SK-N-SH (cell line): ENCODE data around the gene PRSS48. TPM values are rescaled to one million over a fixed set of nuclear protein-coding genes. Genes with fewer than 3 reads are reported as not detected.

ENCODE experiments used
- CTCF ChIA-PET: fragments of 300-600, 350-600 bp; formaldehyde crosslinking; extraction: SDS; loops from one replicate; lab custom pipeline; 2021; lab: Yijun Ruan, JAX
- POLR2A ChIA-PET: fragments of 350-600 bp; sonication (Branson Sonifier 250); formaldehyde crosslinking; extraction: SDS; loops from one replicate; lab custom pipeline; 2020; ENCODE audit warnings: antibody characterized with exemption, inconsistent platforms; lab: Yijun Ruan, JAX
- DNase-seq: peaks from one replicate; pipeline ENCODE4 v3.0.0; 2012
- H2AFZ ChIP-seq: fragments of 200-600 bp; sonication (generic); 2 replicates; pipeline ENCODE4 v1.8.1; 2016; ENCODE audit warnings: antibody characterized with exemption, mild to moderate bottlenecking, low read depth
- H3F3A ChIP-seq: fragments of 200-600 bp; sonication (generic); replicated peaks from 2 replicates; pipeline ENCODE3; 2016; ENCODE audit warnings: antibody characterized with exemption, mild to moderate bottlenecking; ENCODE audit not compliant: insufficient read depth
- H3K27ac ChIP-seq, 2 experiments: fragments of 200-500 bp in 1 of 2; fragments of 200-600 bp in 1 of 2; sonication (Bioruptor generic) in 1 of 2; sonication (generic), shearing (Covaris generic) in 1 of 2; 2 replicates each; pipeline versions ENCODE4 v1.5.1 to v1.6.1; 2014 to 2016; ENCODE audit warnings: low read depth in 2 of 2, inconsistent platforms in 1 of 2, low read length in 1 of 2, mild to moderate bottlenecking in 1 of 2, mixed read lengths in 1 of 2
- H3K27me3 ChIP-seq: fragments of 200-600 bp; sonication (generic), shearing (Covaris generic); 2 replicates; pipeline ENCODE4 v1.6.1; 2016; ENCODE audit warnings: mixed run types; ENCODE audit not compliant: insufficient read depth
- H3K36me3 ChIP-seq, 2 experiments: fragments of 200-500 bp in 1 of 2; fragments of 200-600 bp in 1 of 2; sonication (Bioruptor generic) in 1 of 2; sonication (generic) in 1 of 2; replicated peaks in 1 of 2; 2 replicates each; pipeline versions ENCODE3 to v1.5.1; 2014 to 2016; ENCODE audit warnings: low read length in 1 of 2, mild to moderate bottlenecking in 1 of 2; ENCODE audit not compliant: insufficient read depth in 2 of 2, control insufficient read depth in 1 of 2
- H3K4me1 ChIP-seq, 2 experiments: fragments of 200-500 bp in 1 of 2; fragments of 200-600 bp in 1 of 2; sonication (Bioruptor generic) in 1 of 2; sonication (generic), shearing (Covaris generic) in 1 of 2; 2 replicates each; pipeline versions ENCODE4 v1.5.1 to v1.6.1; 2014 to 2016; ENCODE audit warnings: low read depth in 1 of 2, low read length in 1 of 2, mixed run types in 1 of 2; ENCODE audit not compliant: insufficient read depth in 2 of 2, control insufficient read depth in 1 of 2
- H3K4me2 ChIP-seq: fragments of 200-600 bp; sonication (generic), shearing (Covaris generic); 2 replicates; pipeline ENCODE4 v1.6.1; 2017; ENCODE audit warnings: mixed run types
- H3K4me3 ChIP-seq, 2 experiments: fragments of 200-500 bp in 1 of 2; fragments of 200-600 bp in 1 of 2; sonication (Bioruptor generic) in 1 of 2; sonication (generic), shearing (Covaris generic) in 1 of 2; 2 replicates each; pipeline versions ENCODE4 v1.5.1 to v1.8.1; 2014 to 2016; ENCODE audit warnings: low read depth in 2 of 2, inconsistent platforms in 1 of 2, low read length in 1 of 2, mild to moderate bottlenecking in 1 of 2, mixed read lengths in 1 of 2, moderate library complexity in 1 of 2
- H3K79me2 ChIP-seq: fragments of 200-600 bp; sonication (generic); 2 replicates; pipeline ENCODE4 v1.8.1; 2017; ENCODE audit warnings: mild to moderate bottlenecking; ENCODE audit not compliant: insufficient read depth
- H3K9ac ChIP-seq: fragments of 200-600 bp; sonication (generic); 2 replicates; pipeline ENCODE4 v1.6.1; 2017; ENCODE audit warnings: mixed run types
- H3K9me2 ChIP-seq: fragments of 200-600 bp; sonication (generic); 2 replicates; pipeline ENCODE4 v1.6.1; 2017; ENCODE audit warnings: mixed run types
- H3K9me3 ChIP-seq: fragments of 200-600 bp; sonication (generic); 2 replicates; pipeline ENCODE4 v1.6.1; 2017; ENCODE audit warnings: mixed run types, mild to moderate bottlenecking, moderate library complexity
- H4K20me1 ChIP-seq: fragments of 200-600 bp; sonication (generic); 2 replicates; pipeline ENCODE4 v1.6.1; 2017; ENCODE audit warnings: mild to moderate bottlenecking, mixed run types; ENCODE audit not compliant: insufficient read depth
- CHD2 ChIP-seq: fragments of 150-350 bp; IDR thresholded peaks from 2 replicates; pipeline ENCODE4 v1.6.1; 2018; ENCODE audit warnings: low read length; ENCODE audit not compliant: partially characterized antibody
- CTCF ChIP-seq: fragments of 200-600 bp; sonication (generic); IDR thresholded peaks from 2 replicates; pipeline ENCODE4 v1.6.1; 2017; ENCODE audit warnings: antibody characterized with exemption, mild to moderate bottlenecking, moderate library complexity
- FOXJ3 ChIP-seq: sonication (generic); formaldehyde crosslinking; IDR thresholded peaks from 2 replicates; pipeline ENCODE4 v1.5.1; 2020; ENCODE audit warnings: mild to moderate bottlenecking, missing genetic modification reagents
- FOXM1 ChIP-seq: IDR thresholded peaks from 2 replicates; pipeline ENCODE4 v1.4.0; 2012; ENCODE audit warnings: low read depth, mild to moderate bottlenecking
- MAX ChIP-seq: IDR thresholded peaks from 2 replicates; pipeline ENCODE4 v1.4.0; 2012; ENCODE audit warnings: low read depth
- MXI1 ChIP-seq: IDR thresholded peaks from 2 replicates; pipeline ENCODE4 v1.6.1; 2012; ENCODE audit warnings: mild to moderate bottlenecking, low read depth, low read length, improper control_type of control experiment
- PBX3 ChIP-seq: IDR thresholded peaks from 2 replicates; pipeline ENCODE4; 2012
- RAD21 ChIP-seq: IDR thresholded peaks from 2 replicates; pipeline ENCODE4 v1.6.1; 2012; ENCODE audit warnings: mild to moderate bottlenecking, low read length
- TAF1 ChIP-seq: IDR thresholded peaks from 2 replicates; pipeline ENCODE4 v1.6.1; 2012; ENCODE audit warnings: low read depth, mild to moderate bottlenecking, low read length, moderate library complexity, borderline replicate concordance
- TCF12 ChIP-seq: IDR thresholded peaks from 2 replicates; pipeline ENCODE4 v1.4.0; 2012
- YY1 ChIP-seq: IDR thresholded peaks from 2 replicates; pipeline ENCODE4 v1.4.0; 2012; ENCODE audit warnings: low read depth, mild to moderate bottlenecking
- WGBS: methylation state at CpG from one replicate; pipeline ENCODE4 v1.1.6; 2017; ENCODE audit warnings: low lambda C conversion rate; 5-methylcytosine and 5-hydroxymethylcytosine counted together
- polyA plus RNA-seq, 3 experiments: library from polyadenylated mRNA; depleted of rRNA; stranded (reverse); fragments of >200 nt; gene quantifications; 2 replicates each; pipeline ENCODE4 v1.2.3, GENCODE V29; 2012

PRSS48 gene
- polyA plus RNA-seq, 1 of the 3 experiments (the other 2 are of a cell fraction), result not detected

- Histone ChIP-seq H3K79me2 (peaks cover 8% of the 10 kb centered on the region; the same call in 1 of the 2 replicates), H3K9ac (no peak overlapping the region), H3F3A (no peaks in the 10 kb centered on the region), H3K4me1 (no peaks in the 10 kb centered on the region), H3K27me3 (no peaks in the 10 kb centered on the region), H3K4me2 (no peak overlapping the region), H3K9me2 (no peaks in the 10 kb centered on the region), H3K36me3 (no peaks in the 10 kb centered on the region), H4K20me1 (no peaks in the 10 kb centered on the region), H3K27ac (no peak overlapping the region), H3K9me3 (no peaks in the 10 kb centered on the region), H2AFZ (no peak overlapping the region), H3K4me3 (no peak overlapping the region)
- ChIA-PET POLR2A (no interaction called here), CTCF (interaction anchor here (0.5 to 1.2 kb wide), 5 partner anchors 8 to 489 kb away, joined by 3 read pairs; no protein-coding TSS in a partner anchor)
- TF ChIP-seq TAF1 (no peak), MXI1 (no peak), MAX (no peak), FOXJ3 (CRISPR knock-in tag) (no peak)
- DNase-seq, result no peak
- WGBS, result 99% methylated on average over 15 of the region's 27 CpGs
These were observed 40.9 kb upstream of the PRSS48 start for GRCh38 chr4:151236036-151236435.

GRCh38 chr4:151238477-151238876 is 38.5 kb upstream of the PRSS48 start:
- no peak for DNase-seq
- TF ChIP-seq RAD21 (peak; percentile 49), FOXM1 (no peak), CTCF (peak; percentile 39)
- H2AFZ ChIP-seq, result no peak overlapping the region
- ChIA-PET CTCF (interaction anchor here (1.0 to 1.9 kb wide), 2 partner anchors 11 to 13 kb away, joined by 3 to 7 read pairs; no protein-coding TSS in a partner anchor), POLR2A (no interaction called here)
- H3K9me3 ChIP-seq, result no peaks in the 10 kb centered on the region
- no peaks in the 10 kb centered on the region for H3F3A ChIP-seq
- no peak overlapping the region for H3K4me2 ChIP-seq
- H3K36me3 ChIP-seq, result no peaks in the 10 kb centered on the region
- no peaks in the 10 kb centered on the region for H4K20me1 ChIP-seq
- no peaks in the 10 kb centered on the region for H3K9me2 ChIP-seq
- no peak overlapping the region for H3K4me3 ChIP-seq
- no peaks in the 10 kb centered on the region for H3K27me3 ChIP-seq
- H3K4me1 ChIP-seq, result no peaks in the 10 kb centered on the region; a peak in 1 of 4 replicates
- no peak overlapping the region for H3K9ac ChIP-seq
- peaks cover 15% of the 10 kb centered on the region for H3K79me2 ChIP-seq
- WGBS, result 62% methylated on average over 3 of the region's 3 CpGs
- H3K27ac ChIP-seq, result no peak overlapping the region

GRCh38 chr4:151239608-151240007 is 37.4 kb upstream of the PRSS48 start:
- Histone ChIP-seq H3K9me2 (no peaks in the 10 kb centered on the region), H3K27me3 (no peaks in the 10 kb centered on the region), H3K9ac (no peak overlapping the region), H4K20me1 (no peaks in the 10 kb centered on the region), H3K27ac (no peak overlapping the region), H3K4me3 (no peak overlapping the region), H3F3A (no peaks in the 10 kb centered on the region), H3K9me3 (no peaks in the 10 kb centered on the region), H3K36me3 (no peaks in the 10 kb centered on the region), H3K79me2 (peaks cover 15% of the 10 kb centered on the region; the same call in 1 of the 2 replicates), H2AFZ (no peak overlapping the region), H3K4me2 (no peak overlapping the region), H3K4me1 (no peaks in the 10 kb centered on the region; a peak in 1 of 4 replicates)
- DNase-seq, result no peak
- POLR2A ChIA-PET, result no interaction called here
- 98% methylated on average over 3 of the region's 3 CpGs for WGBS
- CTCF ChIA-PET, result interaction anchor here (0.6 kb wide), 1 partner anchor 71 kb away, joined by 3 read pairs; no protein-coding TSS in a partner anchor
- TF ChIP-seq TAF1, result no peak
- TF ChIP-seq PBX3, result no peak
- no peak for TF ChIP-seq MXI1
- no peak for TF ChIP-seq TCF12
- TF ChIP-seq CTCF, result no peak
- TF ChIP-seq FOXM1, result no peak
- TF ChIP-seq CHD2, result no peak
- TF ChIP-seq YY1, result no peak
- TF ChIP-seq, all 33 proteins: peak for 0
